H7 (cell line): ENCODE data around the gene LHPP. TPM values are rescaled to one million over a fixed set of nuclear protein-coding genes. Genes with fewer than 3 reads are reported as not detected.

Experiments
- DNase-seq: peaks from one replicate; pipeline ENCODE4 v3.0.0; 2012
- H3K27me3 ChIP-seq: 2 replicates; pipeline ENCODE4 v1.6.0; 2011; ENCODE audit warnings: mild to moderate bottlenecking, low read length; ENCODE audit not compliant: control insufficient read depth, insufficient read depth
- H3K36me3 ChIP-seq: replicated peaks from 2 replicates; pipeline ENCODE4 v1.5.1; 2011; ENCODE audit warnings: low read length; ENCODE audit not compliant: control insufficient read depth, insufficient read depth
- H3K4me3 ChIP-seq: 2 replicates; pipeline ENCODE4 v1.5.1; 2011; ENCODE audit warnings: low read depth, mild to moderate bottlenecking, control low read depth, low read length, moderate library complexity; ENCODE audit not compliant: insufficient read depth
- total RNA-seq: library from RNA; depleted of rRNA; stranded (reverse); fragments of >200 nt; shearing (Covaris generic); gene quantifications from 2 replicates; pipeline ENCODE4 v1.2.3, GENCODE V29; 2014

Gene LHPP
- total RNA-seq, 1 experiment from 2014 or later, result 26.2 TPM

GRCh38 chr10:124596962-124597845 is 135.6 kb downstream of the LHPP start:
- DNase-seq, result no peak
- Histone ChIP-seq H3K27me3 (no peaks in the 10 kb centered on the region), H3K4me3 (no peak overlapping the region), H3K36me3 (no peaks in the 10 kb centered on the region)

- Histone ChIP-seq H3K4me3 (no peak overlapping the region), H3K27me3 (no peaks in the 10 kb centered on the region), H3K36me3 (no peaks in the 10 kb centered on the region)
- peak; percentile 54 for DNase-seq
These were observed 136.2 kb downstream of the LHPP start for GRCh38 chr10:124597846-124598165.

- DNase-seq, result no peak
- no peak overlapping the region for H3K4me3 ChIP-seq
- no peaks in the 10 kb centered on the region for H3K36me3 ChIP-seq
- H3K27me3 ChIP-seq, result no peaks in the 10 kb centered on the region
These were observed 136.6 kb downstream of the LHPP start for GRCh38 chr10:124598196-124598595.

- no peak overlapping the region for H3K4me3 ChIP-seq
- no peaks in the 10 kb centered on the region for H3K36me3 ChIP-seq
- H3K27me3 ChIP-seq, result no peaks in the 10 kb centered on the region
- DNase-seq, result peak; percentile 31
These were observed 137.4 kb downstream of the LHPP start for GRCh38 chr10:124598773-124599587.

- Histone ChIP-seq H3K27me3 (no peaks in the 10 kb centered on the region), H3K36me3 (no peaks in the 10 kb centered on the region), H3K4me3 (no peak overlapping the region)
- peak; percentile 43 for DNase-seq
These were observed 138.0 kb downstream of the LHPP start for GRCh38 chr10:124599588-124600050.

GRCh38 chr10:124600051-124600880 is 138.6 kb downstream of the LHPP start:
- Histone ChIP-seq H3K36me3 (no peaks in the 10 kb centered on the region), H3K27me3 (no peaks in the 10 kb centered on the region), H3K4me3 (no peak overlapping the region)
- peak; percentile 59 for DNase-seq

GRCh38 chr10:124601016-124601415 is 139.4 kb downstream of the LHPP start:
- no peak overlapping the region for H3K4me3 ChIP-seq
- H3K27me3 ChIP-seq, result no peaks in the 10 kb centered on the region
- H3K36me3 ChIP-seq, result no peaks in the 10 kb centered on the region
- DNase-seq, result no peak

GRCh38 chr10:124601431-124602120 is 140.0 kb downstream of the LHPP start:
- no peaks in the 10 kb centered on the region for H3K27me3 ChIP-seq
- no peak overlapping the region for H3K4me3 ChIP-seq
- peak; percentile 59 for DNase-seq
- no peaks in the 10 kb centered on the region for H3K36me3 ChIP-seq

- peak; percentile 46 for DNase-seq
- Histone ChIP-seq H3K27me3 (no peaks in the 10 kb centered on the region), H3K4me3 (no peak overlapping the region), H3K36me3 (no peaks in the 10 kb centered on the region)
These were observed 140.5 kb downstream of the LHPP start for GRCh38 chr10:124602121-124602561.

- no peaks in the 10 kb centered on the region for H3K27me3 ChIP-seq
- peak; percentile 70 for DNase-seq
- H3K36me3 ChIP-seq, result no peaks in the 10 kb centered on the region
- H3K4me3 ChIP-seq, result no peak overlapping the region
These were observed 141.2 kb downstream of the LHPP start for GRCh38 chr10:124602646-124603365.

GRCh38 chr10:124603376-124604213 is 142.0 kb downstream of the LHPP start:
- Histone ChIP-seq H3K4me3 (no peak overlapping the region), H3K27me3 (no peaks in the 10 kb centered on the region), H3K36me3 (no peaks in the 10 kb centered on the region)
- no peak for DNase-seq

- no peaks in the 10 kb centered on the region for H3K27me3 ChIP-seq
- no peak overlapping the region for H3K4me3 ChIP-seq
- H3K36me3 ChIP-seq, result no peaks in the 10 kb centered on the region
These were observed 142.8 kb downstream of the LHPP start for GRCh38 chr10:124604214-124605000.

More at GRCh38 chr10:124604214-124605000, 142.8 kb downstream of the LHPP start:
- DNase-seq, result peak; percentile 66
